Erythroblast (primary cell): ENCODE results near the gene C5orf63.

Source experiments
- GATA1 ChIP-seq: IDR thresholded peaks from 2 replicates; pipeline ENCODE4 v1.6.1; 2011; ENCODE audit warnings: low read depth, mild to moderate bottlenecking, control low read depth, low read length, moderate library complexity
- POLR2A ChIP-seq: IDR thresholded peaks from 2 replicates; pipeline ENCODE4 v1.6.1; 2011; ENCODE audit warnings: mild to moderate bottlenecking, low read length

DNA sequence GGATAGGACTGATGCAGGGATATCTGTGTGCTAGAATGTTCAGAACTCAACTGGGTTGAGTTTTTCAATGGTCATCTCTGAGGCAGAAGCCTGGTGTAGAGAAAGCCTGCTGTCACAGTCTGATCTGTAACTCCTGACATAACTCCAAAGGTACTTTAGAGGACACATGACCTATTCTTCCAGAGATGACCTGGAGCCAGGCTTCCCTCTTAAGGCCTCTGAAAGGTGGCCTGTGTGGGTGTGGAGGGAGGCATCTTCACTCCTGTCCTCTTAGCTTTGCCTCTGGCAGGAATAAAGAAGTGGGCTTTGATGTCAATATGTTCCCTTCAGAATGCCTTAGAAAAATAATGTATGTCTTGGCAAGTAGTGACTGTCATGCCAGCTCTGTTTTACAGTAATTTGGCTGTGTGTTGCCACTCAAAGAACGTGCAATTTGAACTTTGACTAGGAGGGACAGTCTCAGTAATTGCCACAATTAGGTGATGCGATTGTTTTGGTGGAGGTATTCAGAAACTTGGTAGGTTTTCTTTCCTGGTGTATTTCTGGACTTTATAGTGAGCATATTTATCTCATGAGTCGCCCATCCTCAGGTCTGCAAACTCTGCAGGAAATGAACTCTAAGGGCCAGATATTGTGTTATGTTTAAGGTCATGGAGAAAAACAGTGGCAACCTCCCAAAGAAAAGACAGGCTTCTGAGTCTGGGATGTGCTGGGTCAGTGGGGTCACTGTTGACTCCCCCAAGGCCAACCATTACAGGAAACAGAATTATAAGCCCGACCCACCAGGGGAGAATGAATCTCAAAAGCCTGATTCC lies 3.2 kb upstream of the C5orf63 start:
- TF ChIP-seq POLR2A (no peak), GATA1 (no peak)
